H1 (cell line): ENCODE results near the gene NAP1L1. TPM values are rescaled to one million over a fixed set of nuclear protein-coding genes. Genes with fewer than 3 reads are reported as not detected.

Experiments used
- ATF3 ChIP-seq: IDR thresholded peaks from 2 replicates; pipeline ENCODE4 v1.6.1; 2011; ENCODE audit warnings: low read depth, mild to moderate bottlenecking, low read length; ENCODE audit not compliant: insufficient read depth
- CTCF ChIP-seq, 3 experiments: IDR thresholded peaks; 1 replicate in 2 of 3; 2 replicates in 1 of 3; pipeline versions ENCODE4 v1.5.1 to v1.6.1; 2011; ENCODE audit warnings: low read length in 3 of 3, mild to moderate bottlenecking in 3 of 3, inconsistent platforms in 2 of 3, low read depth in 1 of 3, moderate library complexity in 1 of 3; ENCODE audit not compliant: insufficient read depth in 1 of 3; ENCODE audit errors: control extremely low read depth in 1 of 3
- KDM5A ChIP-seq: fragments of 200-600 bp; IDR thresholded peaks from 2 replicates; pipeline ENCODE4 v1.7.1; 2012; ENCODE audit warnings: mild to moderate bottlenecking, low read length, inconsistent platforms, mixed read lengths
- polyA plus RNA-seq, 7 experiments: library from polyadenylated mRNA; depleted of rRNA in 3 of 7; stranded (reverse) in 5 of 7; unstranded in 2 of 7; fragments of >200 nt in 5 of 7; fragments of 200-250 nt in 2 of 7; gene quantifications; 1 replicate in 5 of 7; 2 replicates in 1 of 7; 4 replicates in 1 of 7; pipeline versions ENCODE4 v1.2.1 to v1.2.3, GENCODE V29; 2011 to 2013; ENCODE audit warnings: missing spikeins in 2 of 7, mixed read lengths in 2 of 7
- total RNA-seq: library from RNA; stranded (reverse); fragmentation: NEBNext Ultra II Directional; extraction: Animal tissue kit (Norgen Biotek cat#: 25700); gene quantifications from 2 replicates; pipeline ENCODE4 v1.2.1, GENCODE V29; 2021

NAP1L1 gene
- total and polyA plus RNA-seq, 2 of the 8 experiments (the other 6 are each of a cell fraction or from before 2014, with no cell fraction given) = 202 to 1,159 TPM

- TF ChIP-seq CTCF (IDR thresholded peaks at IDR 0.05; ENCODE audit: control extremely low read depth in 1 of 3, insufficient read depth in 1 of 3, low read depth in 1 of 3, low read length in 3 of 3) (no peak), KDM5A (no peak), ATF3 (no peak)
Measured at GRCh38 chr12:76091246-76091754, 6.8 kb upstream of the NAP1L1 start (continued).
